CD4-positive, alpha-beta T cell (primary cell): ENCODE results near the gene BTBD2. TPM values are rescaled to one million over a fixed set of nuclear protein-coding genes. Genes with fewer than 3 reads are reported as not detected.

Source experiments
- ATAC-seq: fragments of 200-7000 bp; cut with Tn5 transposase; one replicate; pipeline ENCODE4 v1.10.0; 2022; ENCODE audit warnings: mild to moderate bottlenecking; ENCODE audit not compliant: poor library complexity
- CTCF ChIA-PET: fragments of 350-600 bp; sonication (Branson Sonifier 250); formaldehyde crosslinking; loops from one replicate; lab custom pipeline; 2021; ENCODE audit warnings: antibody characterized with exemption, inconsistent platforms; lab: Charles Lee
- POLR2A ChIA-PET: fragments of 350-600 bp; sonication (Branson Sonifier 250); formaldehyde crosslinking; loops from one replicate; lab custom pipeline; 2021; ENCODE audit warnings: antibody characterized with exemption, inconsistent platforms; lab: Charles Lee
- DNase-seq, 14 experiments: peaks; one replicate each; pipeline ENCODE4 v3.0.0-alpha.2; 2013 to 2020; ENCODE audit warnings: mixed read lengths in 2 of 14
- H3K27ac ChIP-seq, 2 donors: one replicate each; pipeline versions ENCODE4 v1.5.1 to v1.7.0; 2013; ENCODE audit warnings: low read length in 2 of 2, low read depth in 1 of 2, mild to moderate bottlenecking in 1 of 2
- H3K27me3 ChIP-seq, 2 experiments: 1 replicate in 1 of 2; 2 replicates in 1 of 2; pipeline versions ENCODE4 v1.6.1 to v1.7.0; 2013; ENCODE audit warnings: low read length in 2 of 2, control low read depth in 1 of 2, mild to moderate bottlenecking in 1 of 2, moderate library complexity in 1 of 2; ENCODE audit not compliant: insufficient read depth in 2 of 2, control insufficient read depth in 1 of 2
- H3K36me3 ChIP-seq: one replicate; pipeline ENCODE4 v1.6.1; 2013; ENCODE audit warnings: low read length, control low read depth; ENCODE audit not compliant: insufficient read depth
- H3K4me1 ChIP-seq: one replicate; pipeline ENCODE4 v1.6.1; 2013; ENCODE audit warnings: low read length, control low read depth; ENCODE audit not compliant: insufficient read depth
- H3K4me3 ChIP-seq: one replicate; pipeline ENCODE4 v1.5.1; 2013; ENCODE audit warnings: mild to moderate bottlenecking, low read length, moderate library complexity
- H3K9me3 ChIP-seq, 2 experiments: 1 replicate in 1 of 2; 2 replicates in 1 of 2; pipeline versions ENCODE4 v1.6.1 to v1.7.0; 2013; ENCODE audit warnings: low read length in 2 of 2, mild to moderate bottlenecking in 2 of 2, control low read depth in 1 of 2, moderate library complexity in 1 of 2; ENCODE audit not compliant: control insufficient read depth in 1 of 2, insufficient read depth in 1 of 2
- H3K27ac Mint-ChIP-seq: one replicate; pipeline ENCODE4 v1.8.0; 2020; ENCODE audit warnings: mixed read lengths
- H3K27me3 Mint-ChIP-seq: one replicate; pipeline ENCODE4 v1.8.0; 2021; ENCODE audit warnings: mixed read lengths
- H3K36me3 Mint-ChIP-seq: one replicate; pipeline ENCODE4 v1.8.0; 2021; ENCODE audit warnings: low read depth, mixed read lengths
- H3K4me1 Mint-ChIP-seq: one replicate; pipeline ENCODE4 v1.8.0; 2021; ENCODE audit warnings: low read depth, mixed read lengths
- H3K4me3 Mint-ChIP-seq: one replicate; pipeline ENCODE4 v1.8.0; 2020; ENCODE audit warnings: mild to moderate bottlenecking, mixed read lengths
- H3K9me3 Mint-ChIP-seq: one replicate; pipeline ENCODE4 v1.8.0; 2020; ENCODE audit warnings: mixed read lengths
- CTCF ChIP-seq: fragments of 200-600 bp; IDR thresholded peaks from one replicate; pipeline ENCODE4 v1.8.0; 2022; ENCODE audit warnings: antibody characterized with exemption, mild to moderate bottlenecking
- intact Hi-C, 2 experiments: fragments of 100-400 bp; cut with DNase I in 1 of 2; cut with micrococcal nuclease in 1 of 2; formaldehyde crosslinking; loops; one replicate each; pipeline versions ENCODE4 v1.15.1 to v1.9.0; 2023 to 2025; cut with DNase I, micrococcal nuclease
- total RNA-seq, 174 experiments: library from RNA in 2 of 174; stranded (reverse) in 2 of 174; gene quantifications; one replicate each; pipeline ENCODE4 v1.2.3 and lab custom pipeline; 2021 to 2026

Gene BTBD2
- total RNA-seq, 2 experiments from 2014 or later, result 44.4 to 44.9 TPM

DNA sequence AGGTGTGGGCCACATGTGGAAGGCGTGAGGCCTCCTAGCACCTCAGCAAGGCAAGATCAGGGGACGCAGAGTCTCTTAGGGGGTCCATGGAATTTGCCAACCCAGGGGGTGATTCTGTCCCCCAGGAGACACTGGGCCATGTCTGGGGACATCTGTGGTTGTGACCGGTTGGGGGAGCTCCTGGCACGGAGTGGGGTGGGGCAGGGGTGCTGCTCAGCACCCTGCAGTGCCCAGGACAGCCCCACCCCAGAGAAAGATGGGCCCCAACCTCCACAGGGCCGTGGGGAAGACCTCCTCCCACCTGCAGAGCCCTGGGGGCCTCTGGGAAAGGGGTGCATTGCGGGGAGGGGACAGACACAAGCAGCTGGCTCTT is 31.5 kb upstream of the BTBD2 start:
- ChIA-PET CTCF (no interaction called here), POLR2A (interaction anchor here (0.6 to 1.7 kb wide), 3 partner anchors 12 to 27 kb away, joined by 4 to 5 read pairs (median 5); no protein-coding TSS in a partner anchor)
- Histone ChIP-seq H3K4me1 (peaks cover 90% of the 10 kb centered on the region), H3K27me3 (no peaks in the 10 kb centered on the region), H3K27ac (peak overlapping the region; percentile 74 to 83), H3K4me3 (no peak overlapping the region), H3K9me3 (no peaks in the 10 kb centered on the region), H3K36me3 (peaks cover 68% of the 10 kb centered on the region)
- DNase-seq (no peak), ATAC-seq (no peak)
- intact Hi-C loops, result no loop called here
- Mint-ChIP-seq H3K27ac (peak overlapping the region; percentile 73), H3K27me3 (no peaks in the 10 kb centered on the region), H3K4me3 (peak overlapping the region; percentile 54), H3K4me1 (peaks cover 40% of the 10 kb centered on the region), H3K9me3 (no peaks in the 10 kb centered on the region), H3K36me3 (peaks cover 52% of the 10 kb centered on the region)
- no peak for TF ChIP-seq CTCF

GRCh38 chr19:2046046-2046907 is 30.8 kb upstream of the BTBD2 start:
- ChIA-PET POLR2A (interaction anchor here (0.5 to 0.7 kb wide), 3 partner anchors 13 to 50 kb away, joined by 3 to 4 read pairs (median 4); partner anchors contain the start of gene MOB3A), CTCF (no interaction called here)
- Histone ChIP-seq H3K36me3 (peaks cover 71% of the 10 kb centered on the region), H3K27me3 (no peaks in the 10 kb centered on the region), H3K4me1 (peaks cover 88% of the 10 kb centered on the region), H3K27ac (peak overlapping the region in 1 of 2 donors; percentile 83), H3K4me3 (no peak overlapping the region), H3K9me3 (no peaks in the 10 kb centered on the region)
- intact Hi-C loops, result no loop called here
- Mint-ChIP-seq H3K4me3 (no peak overlapping the region), H3K4me1 (peaks cover 34% of the 10 kb centered on the region), H3K27me3 (no peaks in the 10 kb centered on the region), H3K27ac (peak overlapping the region; percentile 73), H3K9me3 (no peaks in the 10 kb centered on the region), H3K36me3 (peaks cover 57% of the 10 kb centered on the region)
- peak in 1 of 14 experiments; percentile 31 for DNase-seq
- TF ChIP-seq CTCF, result no peak
- ATAC-seq, result no peak

- no peaks in the 10 kb centered on the region for H3K27me3 Mint-ChIP-seq
- H3K4me3 ChIP-seq, result no peak overlapping the region
- peaks cover 78% of the 10 kb centered on the region for H3K36me3 ChIP-seq
Observed at GRCh38 chr19:2045501-2046045, 30.1 kb upstream of the BTBD2 start.

More at GRCh38 chr19:2045501-2046045, 30.1 kb upstream of the BTBD2 start:
- Mint-ChIP-seq H3K27ac (peak overlapping the region; percentile 97), H3K4me1 (peaks cover 34% of the 10 kb centered on the region), H3K9me3 (no peaks in the 10 kb centered on the region), H3K4me3 (no peak overlapping the region), H3K36me3 (peaks cover 57% of the 10 kb centered on the region)
- Histone ChIP-seq H3K27ac (peak overlapping the region in 1 of 2 donors; percentile 83), H3K27me3 (no peaks in the 10 kb centered on the region), H3K4me1 (peaks cover 95% of the 10 kb centered on the region), H3K9me3 (no peaks in the 10 kb centered on the region)
- intact Hi-C loops, result no loop called here
- POLR2A ChIA-PET, result no interaction called here
- DNase-seq, result peak in 1 of 14 experiments; percentile 23
- CTCF ChIA-PET, result no interaction called here
- no peak for ATAC-seq
- no peak for TF ChIP-seq CTCF
